OCI-LY1 (cell line): Measurements from ENCODE around the gene C19orf53.

ENCODE experiments used
- CTCF ChIP-seq: fragments of 200-600 bp; sonication (generic), shearing (Covaris generic); IDR thresholded peaks from 2 replicates; pipeline ENCODE4 v1.5.1; 2017; ENCODE audit warnings: mild to moderate bottlenecking, antibody characterized with exemption, low read length, moderate library complexity, mixed read lengths
- EZH2 ChIP-seq: fragments of 200-600 bp; sonication (generic), shearing (Covaris generic); IDR thresholded peaks from 2 replicates; pipeline ENCODE4 v1.8.0; 2017; ENCODE audit warnings: borderline replicate concordance, mixed run types, mild to moderate bottlenecking, antibody characterized with exemption, low read length, moderate library complexity, mixed read lengths

- TF ChIP-seq CTCF (no peak), EZH2 (no peak)
These were observed 7.3 kb downstream of the C19orf53 start for GRCh38 chr19:13781547-13781946.
